Breast epithelium (tissue), 4 donors: ENCODE results near the gene FCHSD2. TPM values are rescaled to one million over a fixed set of nuclear protein-coding genes. Genes with fewer than 3 reads are reported as not detected.

Experiments
- DNase-seq, 2 donors: peaks; one replicate each; pipeline ENCODE4 v3.0.0-alpha.2; 2019; ENCODE audit warnings: low spot score in 2 of 2
- H3K27ac ChIP-seq, 2 donors: fragments of 200-600 bp; sonication (generic) in 1 of 2; one replicate each; pipeline ENCODE4 v1.5.1; 2016 to 2019; ENCODE audit warnings: mild to moderate bottlenecking in 1 of 2
- H3K27me3 ChIP-seq, 2 donors: fragments of 200-600 bp; sonication (generic) in 1 of 2; one replicate each; pipeline versions ENCODE4 v1.5.1 to v1.6.0; 2017 to 2019; ENCODE audit warnings: control low read depth in 1 of 2, mild to moderate bottlenecking in 1 of 2
- H3K36me3 ChIP-seq: fragments of 200-600 bp; one replicate; pipeline ENCODE4 v1.5.1; 2019
- H3K4me1 ChIP-seq, 2 donors: fragments of 200-600 bp; sonication (generic); one replicate each; pipeline ENCODE4 v1.5.1; 2016 to 2019; ENCODE audit warnings: control low read depth in 1 of 2
- H3K4me3 ChIP-seq, 3 donors: fragments of 200-600 bp; sonication (generic); 1 replicate in 2 of 3; 2 replicates in 1 of 3; pipeline ENCODE4 v1.5.1; 2016 to 2019; ENCODE audit warnings: mild to moderate bottlenecking in 3 of 3, moderate library complexity in 2 of 3
- H3K9me3 ChIP-seq, 2 donors: fragments of 200-600 bp; sonication (generic) in 1 of 2; one replicate each; pipeline ENCODE4 v1.5.1; 2016 to 2019; ENCODE audit warnings: control low read depth in 1 of 2
- POLR2A ChIP-seq: fragments of 450-650 bp; IDR thresholded peaks from one replicate; pipeline ENCODE4 v1.6.1; 2016; ENCODE audit warnings: antibody characterized with exemption, mild to moderate bottlenecking, moderate library complexity
- POLR2AphosphoS5 ChIP-seq, 3 donors: sonication (generic); formaldehyde crosslinking; IDR thresholded peaks; one replicate each; pipeline ENCODE4 v1.6.1; 2017; ENCODE audit warnings: antibody characterized with exemption in 3 of 3
- intact Hi-C: fragments of 100-400 bp; cut with DNase I; formaldehyde crosslinking; loops from one replicate; pipeline ENCODE4 v1.15.1; 2023; ENCODE audit warnings: low total_unique reads
- total RNA-seq, 3 donors: library from RNA; depleted of rRNA; stranded (reverse); fragments of >200 nt; gene quantifications; one replicate each; pipeline ENCODE4 v1.1.0, GENCODE V29; 2016
- TF ChIP-seq, protein P1 (sequence below), 3 donors: fragments of 450-650 bp; IDR thresholded peaks; one replicate each; pipeline ENCODE4 v1.5.1; 2016 to 2017; ENCODE audit warnings: antibody characterized with exemption in 3 of 3, mild to moderate bottlenecking in 3 of 3, moderate library complexity in 3 of 3

Gene FCHSD2
- total RNA-seq, 3 donors from 2014 or later: 15.5 to 23.4 (median 19.0) TPM

- intact Hi-C loops: no loop called here
- Histone ChIP-seq H3K4me1 (no peaks in the 10 kb centered on the region), H3K9me3 (peaks cover 0 to 2% of the 10 kb centered on the region in 2 donors), H3K4me3 (no peak overlapping the region), H3K36me3 (no peaks in the 10 kb centered on the region), H3K27me3 (no peaks in the 10 kb centered on the region), H3K27ac (no peak overlapping the region)
- no peak for DNase-seq
- no peak for TF ChIP-seq POLR2AphosphoS5 (IDR thresholded peaks at IDR 0.05)
- TF ChIP-seq POLR2A: no peak
- TF ChIP-seq, protein P1, sequence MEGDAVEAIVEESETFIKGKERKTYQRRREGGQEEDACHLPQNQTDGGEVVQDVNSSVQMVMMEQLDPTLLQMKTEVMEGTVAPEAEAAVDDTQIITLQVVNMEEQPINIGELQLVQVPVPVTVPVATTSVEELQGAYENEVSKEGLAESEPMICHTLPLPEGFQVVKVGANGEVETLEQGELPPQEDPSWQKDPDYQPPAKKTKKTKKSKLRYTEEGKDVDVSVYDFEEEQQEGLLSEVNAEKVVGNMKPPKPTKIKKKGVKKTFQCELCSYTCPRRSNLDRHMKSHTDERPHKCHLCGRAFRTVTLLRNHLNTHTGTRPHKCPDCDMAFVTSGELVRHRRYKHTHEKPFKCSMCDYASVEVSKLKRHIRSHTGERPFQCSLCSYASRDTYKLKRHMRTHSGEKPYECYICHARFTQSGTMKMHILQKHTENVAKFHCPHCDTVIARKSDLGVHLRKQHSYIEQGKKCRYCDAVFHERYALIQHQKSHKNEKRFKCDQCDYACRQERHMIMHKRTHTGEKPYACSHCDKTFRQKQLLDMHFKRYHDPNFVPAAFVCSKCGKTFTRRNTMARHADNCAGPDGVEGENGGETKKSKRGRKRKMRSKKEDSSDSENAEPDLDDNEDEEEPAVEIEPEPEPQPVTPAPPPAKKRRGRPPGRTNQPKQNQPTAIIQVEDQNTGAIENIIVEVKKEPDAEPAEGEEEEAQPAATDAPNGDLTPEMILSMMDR (IDR thresholded peaks at IDR 0.05): no peak
These were observed 138.0 kb downstream of the FCHSD2 start for GRCh38 chr11:73004088-73004487.

GRCh38 chr11:73003088-73003487, 139.0 kb downstream of the FCHSD2 start:
- Histone ChIP-seq H3K4me1 (no peaks in the 10 kb centered on the region), H3K4me3 (no peak overlapping the region), H3K36me3 (no peaks in the 10 kb centered on the region), H3K9me3 (no peaks in the 10 kb centered on the region), H3K27me3 (no peaks in the 10 kb centered on the region), H3K27ac (no peak overlapping the region)
- TF ChIP-seq POLR2A: no peak
- TF ChIP-seq, protein P1 (IDR thresholded peaks at IDR 0.05): no peak
- no peak for TF ChIP-seq POLR2AphosphoS5 (IDR thresholded peaks at IDR 0.05)
- no peak for DNase-seq
- intact Hi-C loops: no loop called here

- intact Hi-C loops: no loop called here
- Histone ChIP-seq H3K4me3 (no peak overlapping the region), H3K27ac (no peak overlapping the region), H3K27me3 (no peaks in the 10 kb centered on the region), H3K36me3 (no peaks in the 10 kb centered on the region), H3K9me3 (no peaks in the 10 kb centered on the region), H3K4me1 (no peaks in the 10 kb centered on the region)
- TF ChIP-seq, protein P1 (IDR thresholded peaks at IDR 0.05): no peak
- TF ChIP-seq POLR2A: no peak
- no peak for TF ChIP-seq POLR2AphosphoS5 (IDR thresholded peaks at IDR 0.05)
- DNase-seq: no peak
These were observed 139.9 kb downstream of the FCHSD2 start for GRCh38 chr11:73002214-73002613.

GRCh38 chr11:73001615-73002014, 140.5 kb downstream of the FCHSD2 start:
- no peak for TF ChIP-seq POLR2A
- H3K4me1 ChIP-seq: no peaks in the 10 kb centered on the region
- H3K27me3 ChIP-seq: no peaks in the 10 kb centered on the region
- no peaks in the 10 kb centered on the region for H3K9me3 ChIP-seq
- intact Hi-C loops: no loop called here
- H3K27ac ChIP-seq: no peak overlapping the region
- no peak for DNase-seq
- H3K36me3 ChIP-seq: no peaks in the 10 kb centered on the region
- no peak overlapping the region for H3K4me3 ChIP-seq

GRCh38 chr11:72998676-72999075, 143.4 kb downstream of the FCHSD2 start:
- Histone ChIP-seq H3K27ac (no peak overlapping the region), H3K27me3 (no peaks in the 10 kb centered on the region), H3K9me3 (no peaks in the 10 kb centered on the region), H3K4me3 (no peak overlapping the region), H3K36me3 (no peaks in the 10 kb centered on the region), H3K4me1 (no peaks in the 10 kb centered on the region)
- TF ChIP-seq POLR2AphosphoS5 (IDR thresholded peaks at IDR 0.05) (no peak), POLR2A (no peak)
- TF ChIP-seq, protein P1 (IDR thresholded peaks at IDR 0.05): no peak
- intact Hi-C loops: no loop called here
- DNase-seq: no peak

DNA sequence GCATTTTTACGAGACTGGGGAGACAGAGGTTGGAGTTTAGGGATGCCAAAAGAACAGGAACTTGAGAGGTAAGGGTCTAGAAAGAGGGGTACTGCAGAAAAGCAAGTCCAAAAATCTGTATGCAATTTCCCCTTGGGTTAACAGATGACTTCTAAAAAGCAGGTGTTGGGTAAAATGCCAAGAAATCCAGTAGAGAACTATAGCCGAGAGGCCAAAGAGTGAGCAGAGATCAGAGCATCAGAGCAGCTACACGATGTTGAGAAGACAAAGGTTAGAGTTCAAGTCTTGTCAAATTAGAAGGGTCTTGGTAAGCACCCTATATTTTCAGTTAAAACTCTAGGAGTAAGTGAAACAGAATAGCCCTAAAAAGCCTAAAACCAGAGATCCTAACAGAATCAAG, 145.2 kb downstream of the FCHSD2 start:
- H3K27ac ChIP-seq: no peak overlapping the region
- no peak overlapping the region for H3K4me3 ChIP-seq

More for the DNA sequence above, 145.2 kb downstream of the FCHSD2 start:
- DNase-seq: no peak
- intact Hi-C loops: no loop called here
- TF ChIP-seq POLR2A: no peak
- no peak for TF ChIP-seq POLR2AphosphoS5 (IDR thresholded peaks at IDR 0.05)
- TF ChIP-seq, protein P1 (IDR thresholded peaks at IDR 0.05): no peak
- Histone ChIP-seq H3K36me3 (no peaks in the 10 kb centered on the region), H3K9me3 (no peaks in the 10 kb centered on the region), H3K27me3 (no peaks in the 10 kb centered on the region), H3K4me1 (no peaks in the 10 kb centered on the region)
